IPS-NIHi7 (cell line): ENCODE results near the gene S100A5.

ENCODE experiments used
- DNase-seq: peaks from one replicate; pipeline ENCODE4 v3.0.0; 2012; ENCODE audit warnings: mixed read lengths; ENCODE audit errors: extremely low spot score

The S100A5 gene

DNA sequence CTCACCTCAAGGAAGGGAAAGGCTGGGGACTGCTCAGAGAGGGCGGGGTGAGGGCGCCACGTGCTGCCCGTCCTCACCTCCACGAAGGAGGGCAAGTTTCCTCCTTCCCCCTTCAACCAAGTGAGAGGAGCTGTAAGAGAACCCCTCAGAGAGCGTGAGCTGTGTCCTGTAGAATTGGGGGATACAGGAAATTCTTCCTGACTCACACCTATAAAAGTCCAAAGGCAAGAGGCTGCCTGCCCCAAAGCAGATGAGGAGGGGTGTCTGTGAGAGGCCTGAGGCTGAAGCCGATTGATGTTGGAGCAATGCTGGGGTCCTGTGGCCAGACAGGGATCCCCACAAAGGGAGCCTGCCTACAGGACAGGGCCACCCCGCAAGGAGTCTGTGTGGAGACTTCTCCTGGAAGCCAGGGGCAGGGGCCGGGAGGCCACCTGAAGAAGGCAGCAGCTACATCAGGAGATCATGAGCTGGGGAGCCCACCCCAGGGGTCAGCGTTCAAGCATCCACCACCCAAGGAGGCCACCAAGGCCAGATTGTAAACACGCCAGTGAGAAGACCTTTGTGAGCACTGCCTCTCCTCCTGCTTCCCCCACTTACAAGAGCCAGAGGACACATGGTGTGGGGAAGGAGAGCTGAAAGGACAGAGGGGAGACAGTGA lies 32.7 kb downstream of the S100A5 start:
- DNase-seq: no peak

DNA sequence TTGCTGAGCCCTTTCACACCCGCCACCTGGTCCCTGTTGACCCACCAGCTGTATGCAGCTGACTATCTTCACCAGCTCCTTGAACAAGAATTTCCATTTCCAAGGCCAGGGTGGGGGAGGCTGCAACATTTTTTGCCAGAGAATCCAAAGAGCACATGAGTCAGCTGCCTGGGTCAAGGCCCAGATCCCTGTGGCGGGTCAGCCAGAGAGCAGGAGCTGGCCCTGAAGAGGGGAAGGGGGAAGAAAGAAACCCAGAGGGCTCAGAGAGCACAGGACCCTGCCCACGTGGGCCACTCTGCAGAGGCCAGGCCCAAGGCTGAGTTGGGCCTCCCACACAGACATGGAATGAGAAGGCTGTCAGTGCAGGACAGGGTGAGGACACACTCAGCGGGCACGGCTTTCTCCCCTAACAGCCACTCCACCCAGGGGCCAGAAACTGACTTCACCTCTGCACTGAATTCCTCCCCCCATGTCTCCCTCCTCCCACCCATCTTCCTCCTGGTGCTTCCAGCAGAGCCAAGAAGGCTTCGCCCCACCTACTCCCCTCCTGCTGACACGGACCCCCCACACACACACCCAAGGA lies 33.8 kb downstream of the S100A5 start:
- DNase-seq: peak; percentile 17

DNA sequence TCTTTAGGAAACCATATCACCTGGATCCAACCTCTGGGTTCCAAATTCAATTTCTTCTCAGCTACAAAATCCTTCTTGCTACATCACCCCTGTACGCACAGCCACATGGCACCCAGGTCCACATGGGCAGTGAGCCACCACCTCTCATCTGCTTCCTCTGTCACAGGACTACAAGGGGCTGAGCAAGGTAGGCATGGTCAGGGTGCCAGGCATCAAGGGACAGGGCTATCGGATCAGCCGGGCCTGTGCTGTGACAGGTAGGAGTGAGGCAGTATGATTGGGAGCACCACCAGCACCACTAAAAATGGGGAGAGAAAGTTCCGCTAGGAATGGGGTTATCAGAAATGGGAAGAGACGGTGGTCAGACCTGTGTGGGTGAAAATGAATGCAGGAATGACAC lies 34.3 kb downstream of the S100A5 start:
- DNase-seq: no peak

GRCh38 chr1:153505576-153505975 lies 35.2 kb downstream of the S100A5 start:
- DNase-seq: no peak

DNA sequence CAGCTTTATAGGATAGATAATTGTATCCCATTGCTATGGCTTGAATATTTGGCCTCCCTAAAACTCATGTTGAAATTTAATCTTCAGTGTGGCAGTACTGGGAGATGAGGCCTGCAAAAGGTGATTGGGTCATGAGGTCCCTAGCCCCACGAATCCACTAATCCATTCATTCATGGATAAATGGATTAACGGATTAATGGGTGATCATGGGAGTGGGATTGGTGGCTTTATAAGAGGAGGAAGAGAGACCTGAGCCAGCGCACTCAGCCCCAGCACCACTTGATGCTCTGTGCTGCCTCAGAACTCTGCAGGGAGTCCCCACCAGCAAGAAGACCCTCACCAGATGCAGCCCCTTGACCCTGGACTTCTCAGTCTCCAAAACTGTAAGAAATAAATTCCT lies 37.0 kb downstream of the S100A5 start:
- no peak for DNase-seq

DNA sequence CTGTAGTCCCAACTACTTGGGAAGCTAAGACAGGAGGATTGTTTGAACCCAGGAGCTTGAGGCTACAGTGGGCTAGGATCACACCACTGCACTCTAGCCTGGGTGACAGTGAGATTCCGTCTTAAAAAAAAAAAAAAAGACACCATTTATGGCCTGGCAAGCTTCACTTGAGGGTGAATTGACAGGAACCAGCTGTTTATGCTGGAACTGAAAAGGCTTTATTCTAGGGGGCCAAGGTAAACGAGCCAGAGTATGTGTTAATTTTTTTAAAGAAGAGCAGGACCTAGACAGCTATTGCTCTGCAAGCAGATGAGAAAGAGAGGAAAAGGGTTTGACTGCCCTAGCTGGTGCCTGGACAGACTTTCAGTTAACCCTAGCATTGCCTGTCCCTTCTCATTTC lies 42.0 kb downstream of the S100A5 start:
- no peak for DNase-seq

- DNase-seq: no peak
Observed at GRCh38 chr1:153495536-153495935, 45.2 kb downstream of the S100A5 start.

DNA sequence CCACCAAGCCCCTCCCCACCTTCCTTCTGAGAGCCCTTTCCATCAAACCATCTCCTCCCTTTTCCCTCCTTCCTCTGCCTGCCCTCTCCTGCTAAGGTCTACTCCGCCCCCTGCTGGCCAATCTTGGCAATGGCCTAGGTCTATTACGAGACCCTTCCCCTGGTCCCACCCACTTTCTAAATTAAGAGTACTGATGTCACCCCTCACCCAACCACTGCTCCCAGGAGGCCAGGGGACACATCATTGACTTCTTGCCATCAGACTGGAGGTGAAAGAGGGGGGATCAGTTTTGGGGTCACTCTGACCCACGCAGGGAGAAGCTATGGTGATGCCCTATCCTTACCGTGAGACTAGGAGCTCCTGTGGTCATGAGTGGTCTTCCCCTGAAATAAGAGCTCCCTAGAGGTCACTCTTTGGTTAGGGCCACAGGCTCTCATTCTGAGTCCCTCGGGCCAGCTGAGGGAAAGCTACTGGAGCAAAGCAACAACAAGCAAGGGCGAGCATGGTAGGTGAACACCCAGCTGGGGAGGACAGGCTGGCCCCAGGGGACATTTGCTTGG lies 45.7 kb downstream of the S100A5 start:
- peak; percentile 87 for DNase-seq

DNA sequence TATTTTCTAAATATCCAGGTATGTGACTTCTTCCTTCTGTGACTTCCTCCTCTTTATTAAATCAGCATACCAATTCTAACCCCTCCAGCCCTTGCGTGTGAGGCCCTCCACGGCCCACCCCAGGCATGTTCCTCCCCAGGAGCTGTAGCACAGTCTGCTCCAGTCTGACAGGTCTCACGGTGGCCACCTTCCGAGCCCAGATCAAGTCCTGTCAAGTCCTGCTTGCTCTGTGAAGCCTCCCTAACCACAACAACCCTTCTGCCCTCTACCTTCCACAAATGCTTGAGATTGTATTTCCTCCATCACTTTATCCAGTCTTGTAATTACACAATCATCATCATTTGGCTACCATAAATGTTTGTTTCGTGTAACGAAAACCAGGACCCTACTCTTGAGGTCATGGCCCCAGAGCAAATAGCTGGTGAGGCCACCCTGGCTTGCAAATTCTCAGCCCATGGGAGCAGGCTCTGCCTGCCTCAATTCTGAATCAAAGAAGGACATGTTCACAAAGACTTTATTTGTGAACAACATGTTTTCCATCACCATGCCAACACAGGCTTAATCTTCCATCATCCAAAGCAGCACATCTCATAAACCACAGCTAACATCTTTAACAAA lies 47.3 kb downstream of the S100A5 start:
- DNase-seq: no peak

- DNase-seq: no peak
Observed at GRCh38 chr1:153490272-153491051, 50.3 kb downstream of the S100A5 start.

GRCh38 chr1:153488731-153489130 lies 52.0 kb downstream of the S100A5 start:
- no peak for DNase-seq

- no peak for DNase-seq
Observed at GRCh38 chr1:153487707-153488106, 53.0 kb downstream of the S100A5 start.
